Neuronal stem cell (in vitro differentiated cells): ENCODE results near the gene CCK. TPM values are rescaled to one million over a fixed set of nuclear protein-coding genes. Genes with fewer than 3 reads are reported as not detected.

Experiments used
- DNase-seq: peaks from one replicate; pipeline ENCODE4 v3.0.0-alpha.2; 2013; ENCODE audit warnings: low spot score
- H2AFZ ChIP-seq: one replicate; pipeline ENCODE4 v1.6.1; 2013; ENCODE audit warnings: mild to moderate bottlenecking, low read length, inconsistent platforms
- H2AK5ac ChIP-seq: 2 replicates; pipeline ENCODE4 v1.6.1; 2013; ENCODE audit warnings: low read depth, mild to moderate bottlenecking, inconsistent platforms, low read length, moderate library complexity, mixed read lengths
- H2BK120ac ChIP-seq: 2 replicates; pipeline ENCODE4 v1.6.1; 2013; ENCODE audit warnings: low read depth, mild to moderate bottlenecking, inconsistent platforms, low read length, moderate library complexity, mixed read lengths
- H2BK12ac ChIP-seq: one replicate; pipeline ENCODE4 v1.6.1; 2013; ENCODE audit warnings: low read length, inconsistent platforms
- H2BK15ac ChIP-seq: 2 replicates; pipeline ENCODE4 v1.6.1; 2013; ENCODE audit warnings: mild to moderate bottlenecking, low read length, inconsistent platforms, mixed read lengths
- H2BK5ac ChIP-seq: one replicate; pipeline ENCODE4 v1.6.1; 2013; ENCODE audit warnings: inconsistent platforms, mild to moderate bottlenecking, low read length, moderate library complexity
- H3K14ac ChIP-seq: one replicate; pipeline ENCODE4 v1.6.1; 2013; ENCODE audit warnings: low read length, inconsistent platforms
- H3K18ac ChIP-seq: 2 replicates; pipeline ENCODE4 v1.6.1; 2013; ENCODE audit warnings: low read length, inconsistent platforms
- H3K23ac ChIP-seq: 2 replicates; pipeline ENCODE4 v1.6.1; 2013; ENCODE audit warnings: low read depth, mild to moderate bottlenecking, mixed read lengths, low read length, inconsistent platforms; ENCODE audit not compliant: poor library complexity
- H3K27ac ChIP-seq: replicated peaks from 3 replicates; pipeline ENCODE4 v1.5.1; 2013; ENCODE audit warnings: low read length, inconsistent platforms
- H3K27me3 ChIP-seq, 3 experiments: 2 replicates each; pipeline ENCODE4 v1.6.1; 2013; ENCODE audit warnings: low read length in 3 of 3, mild to moderate bottlenecking in 2 of 3, inconsistent platforms in 1 of 3, low read depth in 1 of 3, mixed read lengths in 1 of 3, moderate library complexity in 1 of 3; ENCODE audit not compliant: control insufficient read depth in 3 of 3, insufficient read depth in 3 of 3
- H3K36me3 ChIP-seq, 2 donors: replicated peaks in 1 of 2; 2 replicates each; pipeline ENCODE4 v1.6.1; 2013; ENCODE audit warnings: low read length in 2 of 2; ENCODE audit not compliant: control insufficient read depth in 2 of 2, insufficient read depth in 2 of 2
- H3K4ac ChIP-seq: 2 replicates; pipeline ENCODE4 v1.6.1; 2013; ENCODE audit warnings: inconsistent platforms, mild to moderate bottlenecking, low read length, moderate library complexity
- H3K4me1 ChIP-seq, 2 donors: 1 replicate in 1 of 2; 2 replicates in 1 of 2; pipeline ENCODE4 v1.6.1; 2013; ENCODE audit warnings: low read length in 2 of 2, low read depth in 1 of 2; ENCODE audit not compliant: control insufficient read depth in 2 of 2, insufficient read depth in 1 of 2
- H3K4me2 ChIP-seq: one replicate; pipeline ENCODE4 v1.6.1; 2013; ENCODE audit warnings: mild to moderate bottlenecking, low read length, inconsistent platforms; ENCODE audit not compliant: insufficient read depth, poor library complexity, severe bottlenecking
- H3K4me3 ChIP-seq, 2 donors: 2 replicates each; pipeline ENCODE4 v1.5.1; 2013; ENCODE audit warnings: low read length in 2 of 2, mild to moderate bottlenecking in 2 of 2, inconsistent platforms in 1 of 2, moderate library complexity in 1 of 2
- H3K79me1 ChIP-seq: one replicate; pipeline ENCODE4 v1.6.1; 2013; ENCODE audit warnings: low read depth, mild to moderate bottlenecking, inconsistent platforms, low read length, moderate library complexity
- H3K9ac ChIP-seq: one replicate; pipeline ENCODE4 v1.6.1; 2013; ENCODE audit warnings: mild to moderate bottlenecking, low read depth, low read length, inconsistent platforms; ENCODE audit not compliant: poor library complexity
- H3K9me3 ChIP-seq, 2 donors: replicated peaks in 1 of 2; 2 replicates each; pipeline versions ENCODE3 to v1.6.1; 2013; ENCODE audit warnings: low read length in 2 of 2, mild to moderate bottlenecking in 2 of 2, inconsistent platforms in 1 of 2, low read depth in 1 of 2, mixed read lengths in 1 of 2, moderate library complexity in 1 of 2; ENCODE audit not compliant: control insufficient read depth in 2 of 2, insufficient read depth in 1 of 2
- H4K8ac ChIP-seq: one replicate; pipeline ENCODE4 v1.6.1; 2013; ENCODE audit warnings: low read depth, mild to moderate bottlenecking, inconsistent platforms, low read length, moderate library complexity
- H4K91ac ChIP-seq: one replicate; pipeline ENCODE4 v1.6.1; 2013; ENCODE audit warnings: low read length, low read depth, mild to moderate bottlenecking, inconsistent platforms; ENCODE audit not compliant: poor library complexity
- WGBS, 2 donors: extraction: QIAGEN DNeasy Blood & Tissue Kit; methylation state at CpG; one replicate each; pipeline ENCODE4 v1.1.7; 2013; ENCODE audit warnings: missing lambda C conversion rate in 2 of 2, mixed read lengths in 1 of 2; ENCODE audit not compliant: insufficient read length in 2 of 2, insufficient replicate concordance in 1 of 2; ENCODE audit errors: extremely low coverage in 2 of 2; 5-methylcytosine and 5-hydroxymethylcytosine counted together
- small RNA-seq: library from polyadenylated mRNA; stranded (forward); fragments of <200 nt; extraction: miRNeasy Mini kit (QIAGEN cat#:217004); gene quantifications from one replicate; pipeline ENCODE3, GENCODE V24; 2013; ENCODE audit not compliant: insufficient read depth

Gene CCK

GRCh38 chr3:42210726-42211125 lies 55.3 kb downstream of the CCK start:
- no peak overlapping the region for H2AK5ac ChIP-seq
- no peak overlapping the region for H2BK120ac ChIP-seq
- no peak for DNase-seq
- no peak overlapping the region for H2BK12ac ChIP-seq
- no peak overlapping the region for H3K27ac ChIP-seq
- WGBS, 2 donors = no CpG with 5 or more reads among the region's 2 CpGs
- no peak overlapping the region for H3K4me2 ChIP-seq
- no peak overlapping the region for H3K23ac ChIP-seq
- H3K9ac ChIP-seq = no peak overlapping the region
- H2BK15ac ChIP-seq = no peak overlapping the region
- peaks cover 24 to 99% of the 10 kb centered on the region in 2 donors for H3K36me3 ChIP-seq
- H3K27me3 ChIP-seq = no peaks in the 10 kb centered on the region
- peaks cover 0 to 4% of the 10 kb centered on the region in 2 donors for H3K4me1 ChIP-seq
- no peak overlapping the region for H3K4ac ChIP-seq
- H3K4me3 ChIP-seq = no peak overlapping the region
- H3K79me1 ChIP-seq = no peaks in the 10 kb centered on the region
- no peak overlapping the region for H2AFZ ChIP-seq
- H2BK5ac ChIP-seq = no peak overlapping the region
- H4K8ac ChIP-seq = no peak overlapping the region
- H3K14ac ChIP-seq = no peak overlapping the region
- no peak overlapping the region for H3K18ac ChIP-seq
- H3K9me3 ChIP-seq = peaks cover 2 to 3% of the 10 kb centered on the region in 2 donors
- no peak overlapping the region for H4K91ac ChIP-seq

DNA sequence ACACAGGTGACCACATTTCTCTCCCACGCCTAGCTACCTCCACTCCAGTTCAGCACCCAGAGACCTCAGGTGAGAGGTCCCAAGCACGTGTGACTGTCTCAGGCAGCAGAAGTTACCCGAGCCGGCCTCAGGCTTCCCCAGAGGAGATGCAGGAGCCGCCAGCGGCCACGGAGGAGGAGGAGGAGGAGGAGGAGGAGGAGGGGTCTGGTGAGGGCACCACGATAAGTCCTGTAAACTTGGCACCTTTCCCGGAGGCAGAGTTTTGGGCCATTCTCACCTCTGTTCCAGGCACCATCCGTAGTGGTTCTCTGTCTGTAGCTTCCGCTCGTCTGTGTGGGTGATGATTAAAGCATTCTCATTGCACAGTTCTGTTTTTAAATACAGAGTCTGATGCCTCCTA lies 56.1 kb downstream of the CCK start:
- Histone ChIP-seq H3K36me3 (peaks cover 24 to 99% of the 10 kb centered on the region in 2 donors), H3K79me1 (no peaks in the 10 kb centered on the region), H2AK5ac (no peak overlapping the region), H3K27me3 (no peaks in the 10 kb centered on the region), H4K91ac (no peak overlapping the region), H3K9me3 (peaks cover 2 to 3% of the 10 kb centered on the region in 2 donors), H3K18ac (no peak overlapping the region), H2AFZ (no peak overlapping the region), H2BK12ac (no peak overlapping the region), H3K27ac (no peak overlapping the region), H3K23ac (no peak overlapping the region), H3K4me3 (no peak overlapping the region), H3K4ac (no peak overlapping the region), H2BK120ac (no peak overlapping the region), H3K9ac (no peak overlapping the region), H3K14ac (no peak overlapping the region), H2BK5ac (no peak overlapping the region), H3K4me2 (no peak overlapping the region), H3K4me1 (peaks cover 0 to 4% of the 10 kb centered on the region in 2 donors), H2BK15ac (no peak overlapping the region), H4K8ac (no peak overlapping the region)
- DNase-seq = no peak
- WGBS, 2 donors = no CpG with 5 or more reads among the region's 12 CpGs

Small RNA genes within 50 kb of the gene (small RNA-seq; reads per million reads assigned to genes)
- not detected for gene RNU4-78P
